ENCODE results near the gene RSPH3. TPM values are rescaled to one million over a fixed set of nuclear protein-coding genes. Genes with fewer than 3 reads are reported as not detected.

The RSPH3 gene
- total and polyA plus RNA-seq, 2 experiments from 2014 or later, result 8.0 to 8.2 TPM

- no peak for DNase-seq (ENCODE audit: low spot score)
Observed at GRCh38 chr6:159042826-159043181, 42.8 kb upstream of the RSPH3 start.

GRCh38 chr6:159042003-159042825, 42.2 kb upstream of the RSPH3 start:
- peak overlapping the region; percentile 47 for H3K4me2 ChIP-seq
- H3K4me1 ChIP-seq (ENCODE audit: insufficient read depth), result peaks cover 13% of the 10 kb centered on the region
- DNase-seq (ENCODE audit: low spot score), result peak; percentile 91
- H3K9me2 ChIP-seq (replicated peaks; ENCODE audit: insufficient read depth), result no peaks in the 10 kb centered on the region
- peak overlapping the region; percentile 14 for H3K27ac ChIP-seq
- H3K36me3 ChIP-seq (replicated peaks; ENCODE audit: insufficient read depth, low read depth), result no peaks in the 10 kb centered on the region
- H3K9me3 ChIP-seq (ENCODE audit: low read depth), result no peaks in the 10 kb centered on the region
- 66% methylated on average over 14 of the region's 14 CpGs for WGBS (ENCODE audit: low lambda C conversion rate, missing lambda C conversion rate)
- H3K4me3 ChIP-seq, result no peak overlapping the region
- peak; percentile 97 for TF ChIP-seq CTCF (IDR thresholded peaks at IDR 0.05; ENCODE audit: poor library complexity)
- no peak for TF ChIP-seq EZH2phosphoT487 (IDR thresholded peaks at IDR 0.05; ENCODE audit: low read depth, severe bottlenecking, unreplicated experiment)
- no peaks in the 10 kb centered on the region for H3K79me2 ChIP-seq
- no peak overlapping the region for H2AFZ ChIP-seq
- no peaks in the 10 kb centered on the region for H3K27me3 ChIP-seq
- H4K20me1 ChIP-seq (ENCODE audit: insufficient read depth, poor library complexity, severe bottlenecking), result no peaks in the 10 kb centered on the region

More at GRCh38 chr6:159042826-159043181, 42.8 kb upstream of the RSPH3 start:
- Histone ChIP-seq H3K4me3 (no peak overlapping the region), H3K4me2 (peak overlapping the region; percentile 47), H3K27ac (no peak overlapping the region), H3K27me3 (no peaks in the 10 kb centered on the region), H2AFZ (no peak overlapping the region), H3K9me3 (ENCODE audit: low read depth) (no peaks in the 10 kb centered on the region), H3K9me2 (replicated peaks; ENCODE audit: insufficient read depth) (no peaks in the 10 kb centered on the region), H3K4me1 (ENCODE audit: insufficient read depth) (peaks cover 13% of the 10 kb centered on the region), H4K20me1 (ENCODE audit: insufficient read depth, poor library complexity, severe bottlenecking) (no peaks in the 10 kb centered on the region), H3K36me3 (replicated peaks; ENCODE audit: insufficient read depth, low read depth) (no peaks in the 10 kb centered on the region), H3K79me2 (no peaks in the 10 kb centered on the region)
- WGBS (ENCODE audit: low lambda C conversion rate, missing lambda C conversion rate), result 23% methylated on average over 5 of the region's 5 CpGs
- TF ChIP-seq EZH2 (IDR thresholded peaks at IDR 0.05; ENCODE audit: borderline replicate concordance) (no peak), EZH2phosphoT487 (IDR thresholded peaks at IDR 0.05; ENCODE audit: low read depth, severe bottlenecking, unreplicated experiment) (no peak), CTCF (IDR thresholded peaks at IDR 0.05; ENCODE audit: poor library complexity) (no peak)

- Histone ChIP-seq H3K4me3 (no peak overlapping the region), H3K4me2 (no peak overlapping the region), H4K20me1 (ENCODE audit: insufficient read depth, poor library complexity, severe bottlenecking) (no peaks in the 10 kb centered on the region), H3K79me2 (no peaks in the 10 kb centered on the region), H3K27ac (no peak overlapping the region), H3K27me3 (no peaks in the 10 kb centered on the region), H3K36me3 (replicated peaks; ENCODE audit: insufficient read depth, low read depth) (no peaks in the 10 kb centered on the region), H3K9me3 (ENCODE audit: low read depth) (no peaks in the 10 kb centered on the region), H2AFZ (no peak overlapping the region), H3K9me2 (replicated peaks; ENCODE audit: insufficient read depth) (no peaks in the 10 kb centered on the region), H3K4me1 (ENCODE audit: insufficient read depth) (peaks cover 13% of the 10 kb centered on the region)
- no peak for DNase-seq (ENCODE audit: low spot score)
- 93% methylated on average over 7 of the region's 7 CpGs for WGBS (ENCODE audit: low lambda C conversion rate, missing lambda C conversion rate)
- TF ChIP-seq EZH2 (IDR thresholded peaks at IDR 0.05; ENCODE audit: borderline replicate concordance), result no peak
- no peak for TF ChIP-seq EZH2phosphoT487 (IDR thresholded peaks at IDR 0.05; ENCODE audit: low read depth, severe bottlenecking, unreplicated experiment)
- TF ChIP-seq CTCF (IDR thresholded peaks at IDR 0.05; ENCODE audit: poor library complexity), result no peak
Observed at GRCh38 chr6:159041181-159041580, 41.2 kb upstream of the RSPH3 start.

All from hepatocyte (in vitro differentiated cells).